Measurements from ENCODE around the gene MRPS22.

- TF ChIP-seq, protein P1, sequence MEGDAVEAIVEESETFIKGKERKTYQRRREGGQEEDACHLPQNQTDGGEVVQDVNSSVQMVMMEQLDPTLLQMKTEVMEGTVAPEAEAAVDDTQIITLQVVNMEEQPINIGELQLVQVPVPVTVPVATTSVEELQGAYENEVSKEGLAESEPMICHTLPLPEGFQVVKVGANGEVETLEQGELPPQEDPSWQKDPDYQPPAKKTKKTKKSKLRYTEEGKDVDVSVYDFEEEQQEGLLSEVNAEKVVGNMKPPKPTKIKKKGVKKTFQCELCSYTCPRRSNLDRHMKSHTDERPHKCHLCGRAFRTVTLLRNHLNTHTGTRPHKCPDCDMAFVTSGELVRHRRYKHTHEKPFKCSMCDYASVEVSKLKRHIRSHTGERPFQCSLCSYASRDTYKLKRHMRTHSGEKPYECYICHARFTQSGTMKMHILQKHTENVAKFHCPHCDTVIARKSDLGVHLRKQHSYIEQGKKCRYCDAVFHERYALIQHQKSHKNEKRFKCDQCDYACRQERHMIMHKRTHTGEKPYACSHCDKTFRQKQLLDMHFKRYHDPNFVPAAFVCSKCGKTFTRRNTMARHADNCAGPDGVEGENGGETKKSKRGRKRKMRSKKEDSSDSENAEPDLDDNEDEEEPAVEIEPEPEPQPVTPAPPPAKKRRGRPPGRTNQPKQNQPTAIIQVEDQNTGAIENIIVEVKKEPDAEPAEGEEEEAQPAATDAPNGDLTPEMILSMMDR (IDR thresholded peaks at IDR 0.05; ENCODE audit: low read depth, low read length, poor library complexity, severe bottlenecking), result no peak
- TF ChIP-seq EZH2phosphoT487 (IDR thresholded peaks at IDR 0.05; ENCODE audit: borderline replicate concordance, low read length), result no peak
Measured at GRCh38 chr3:139307601-139308555, 35.9 kb upstream of the MRPS22 start.
